Measurements from ENCODE around the gene HEBP1.
A peak's percentile ranks its signal among the peaks of the same experiment; 100 is the strongest.
"Not testable (repeated sequence)": the region's sequence is repeated elsewhere in the genome, so short reads cannot be mapped to it uniquely, and the experiment has no call there.

Gene HEBP1

GRCh38 chr12:12999959-13000615, at the start of gene HEBP1:
TSS of gene HEBP1 (minus strand) at chr12:13000265. CDS start at chr12:13000114, 151 bp downstream.
- DNase-seq, result peak; percentile 70

- no peak for DNase-seq
These were observed 49.8 kb upstream of the HEBP1 start for GRCh38 chr12:13049816-13050215.

GRCh38 chr12:13046964-13047363, 46.9 kb upstream of the HEBP1 start:
- no peak for DNase-seq

- DNase-seq, result no peak
These were observed 45.8 kb upstream of the HEBP1 start for GRCh38 chr12:13045816-13046215.

GRCh38 chr12:13044906-13045299, 44.8 kb upstream of the HEBP1 start:
- no peak for DNase-seq

- DNase-seq, result peak; percentile 2
These were observed 44.2 kb upstream of the HEBP1 start, which contains the start of gene FAM234B for GRCh38 chr12:13044002-13044905. TSS of gene FAM234B (plus strand) at chr12:13044381. CDS start at chr12:13044404, 23 bp downstream.

GRCh38 chr12:13042666-13043230, 42.7 kb upstream of the HEBP1 start:
- DNase-seq, result no peak

GRCh38 chr12:13041224-13041623, 41.2 kb upstream of the HEBP1 start:
- DNase-seq, result no peak

- no peak for DNase-seq
These were observed 39.4 kb upstream of the HEBP1 start for GRCh38 chr12:13039328-13039956.

- DNase-seq, result no peak
These were observed 38.6 kb upstream of the HEBP1 start for GRCh38 chr12:13038491-13039161.

- DNase-seq, result no peak
These were observed 36.8 kb upstream of the HEBP1 start for GRCh38 chr12:13036881-13037280.

- not testable (repeated sequence) for DNase-seq
These were observed 35.3 kb upstream of the HEBP1 start for GRCh38 chr12:13035335-13035734.

GRCh38 chr12:13033476-13033875, 33.4 kb upstream of the HEBP1 start:
- no peak for DNase-seq

GRCh38 chr12:13032164-13032563, 32.1 kb upstream of the HEBP1 start:
- DNase-seq, result no peak

- DNase-seq, result no peak
These were observed 30.7 kb upstream of the HEBP1 start for GRCh38 chr12:13030541-13031291.

- DNase-seq, result no peak
These were observed 28.9 kb upstream of the HEBP1 start for GRCh38 chr12:13028825-13029570.

- no peak for DNase-seq
These were observed 27.4 kb upstream of the HEBP1 start for GRCh38 chr12:13027508-13027907.

GRCh38 chr12:13027032-13027431, 27.0 kb upstream of the HEBP1 start:
- no peak for DNase-seq

- no peak for DNase-seq
These were observed 26.2 kb upstream of the HEBP1 start for GRCh38 chr12:13026286-13026685.

GRCh38 chr12:13024531-13024916, 24.5 kb upstream of the HEBP1 start:
- DNase-seq, result no peak
